ENCODE data around the gene PAPSS2. TPM values are rescaled to one million over a fixed set of nuclear protein-coding genes. Genes with fewer than 3 reads are reported as not detected.

Gene PAPSS2
- total RNA-seq, 1 donor from 2014 or later = 210 TPM

- Histone ChIP-seq H3K27ac (no peak overlapping the region), H3K27me3 (no peaks in the 10 kb centered on the region), H3K4me3 (no peak overlapping the region), H3K4me1 (no peaks in the 10 kb centered on the region), H3K9me3 (no peaks in the 10 kb centered on the region), H3K36me3 (peaks cover 22% of the 10 kb centered on the region)
- TF ChIP-seq CTCF (IDR thresholded peaks at IDR 0.05) = no peak
- intact Hi-C loops (cut with DNase I) = no loop called here
- ATAC-seq (no peak), DNase-seq (no peak)
Measured at GRCh38 chr10:87794285-87794684, 134.6 kb downstream of the PAPSS2 start.

Other genes with a start within 250 kb of the PAPSS2 start
- gene MINPP1, start 155.0 kb upstream of the PAPSS2 start, total RNA-seq = 15.4 TPM
- gene ATAD1, start 158.3 kb downstream of the PAPSS2 start, total RNA-seq = 45.9 TPM
- 0.41 TPM for gene KLLN, start 203.7 kb downstream of the PAPSS2 start, total RNA-seq
- 101 TPM for gene PTEN, start 203.7 kb downstream of the PAPSS2 start, total RNA-seq

All from upper lobe of right lung (tissue), 1 donor.